Neuronal stem cell (in vitro differentiated cells): ENCODE measurements around the gene OFD1.
A peak's percentile ranks its signal among the peaks of the same experiment; 100 is the strongest.

ENCODE experiments used
- DNase-seq: peaks from one replicate; pipeline ENCODE4 v3.0.0-alpha.2; 2013; ENCODE audit warnings: low spot score
- H2AFZ ChIP-seq: one replicate; pipeline ENCODE4 v1.6.1; 2013; ENCODE audit warnings: mild to moderate bottlenecking, low read length, inconsistent platforms
- H2AK5ac ChIP-seq: 2 replicates; pipeline ENCODE4 v1.6.1; 2013; ENCODE audit warnings: low read depth, mild to moderate bottlenecking, inconsistent platforms, low read length, moderate library complexity, mixed read lengths
- H2BK120ac ChIP-seq: 2 replicates; pipeline ENCODE4 v1.6.1; 2013; ENCODE audit warnings: low read depth, mild to moderate bottlenecking, inconsistent platforms, low read length, moderate library complexity, mixed read lengths
- H2BK12ac ChIP-seq: one replicate; pipeline ENCODE4 v1.6.1; 2013; ENCODE audit warnings: low read length, inconsistent platforms
- H2BK15ac ChIP-seq: 2 replicates; pipeline ENCODE4 v1.6.1; 2013; ENCODE audit warnings: mild to moderate bottlenecking, low read length, inconsistent platforms, mixed read lengths
- H2BK5ac ChIP-seq: one replicate; pipeline ENCODE4 v1.6.1; 2013; ENCODE audit warnings: inconsistent platforms, mild to moderate bottlenecking, low read length, moderate library complexity
- H3K14ac ChIP-seq: one replicate; pipeline ENCODE4 v1.6.1; 2013; ENCODE audit warnings: low read length, inconsistent platforms
- H3K18ac ChIP-seq: 2 replicates; pipeline ENCODE4 v1.6.1; 2013; ENCODE audit warnings: low read length, inconsistent platforms
- H3K23ac ChIP-seq: 2 replicates; pipeline ENCODE4 v1.6.1; 2013; ENCODE audit warnings: low read depth, mild to moderate bottlenecking, mixed read lengths, low read length, inconsistent platforms; ENCODE audit not compliant: poor library complexity
- H3K27ac ChIP-seq: replicated peaks from 3 replicates; pipeline ENCODE4 v1.5.1; 2013; ENCODE audit warnings: low read length, inconsistent platforms
- H3K27me3 ChIP-seq, 3 experiments: 2 replicates each; pipeline ENCODE4 v1.6.1; 2013; ENCODE audit warnings: low read length in 3 of 3, mild to moderate bottlenecking in 2 of 3, inconsistent platforms in 1 of 3, low read depth in 1 of 3, mixed read lengths in 1 of 3, moderate library complexity in 1 of 3; ENCODE audit not compliant: control insufficient read depth in 3 of 3, insufficient read depth in 3 of 3
- H3K36me3 ChIP-seq, 2 donors: replicated peaks in 1 of 2; 2 replicates each; pipeline ENCODE4 v1.6.1; 2013; ENCODE audit warnings: low read length in 2 of 2; ENCODE audit not compliant: control insufficient read depth in 2 of 2, insufficient read depth in 2 of 2
- H3K4ac ChIP-seq: 2 replicates; pipeline ENCODE4 v1.6.1; 2013; ENCODE audit warnings: inconsistent platforms, mild to moderate bottlenecking, low read length, moderate library complexity
- H3K4me1 ChIP-seq, 2 donors: 1 replicate in 1 of 2; 2 replicates in 1 of 2; pipeline ENCODE4 v1.6.1; 2013; ENCODE audit warnings: low read length in 2 of 2, low read depth in 1 of 2; ENCODE audit not compliant: control insufficient read depth in 2 of 2, insufficient read depth in 1 of 2
- H3K4me2 ChIP-seq: one replicate; pipeline ENCODE4 v1.6.1; 2013; ENCODE audit warnings: mild to moderate bottlenecking, low read length, inconsistent platforms; ENCODE audit not compliant: insufficient read depth, poor library complexity, severe bottlenecking
- H3K4me3 ChIP-seq, 2 donors: 2 replicates each; pipeline ENCODE4 v1.5.1; 2013; ENCODE audit warnings: low read length in 2 of 2, mild to moderate bottlenecking in 2 of 2, inconsistent platforms in 1 of 2, moderate library complexity in 1 of 2
- H3K79me1 ChIP-seq: one replicate; pipeline ENCODE4 v1.6.1; 2013; ENCODE audit warnings: low read depth, mild to moderate bottlenecking, inconsistent platforms, low read length, moderate library complexity
- H3K9ac ChIP-seq: one replicate; pipeline ENCODE4 v1.6.1; 2013; ENCODE audit warnings: mild to moderate bottlenecking, low read depth, low read length, inconsistent platforms; ENCODE audit not compliant: poor library complexity
- H3K9me3 ChIP-seq, 2 donors: replicated peaks in 1 of 2; 2 replicates each; pipeline versions ENCODE3 to v1.6.1; 2013; ENCODE audit warnings: low read length in 2 of 2, mild to moderate bottlenecking in 2 of 2, inconsistent platforms in 1 of 2, low read depth in 1 of 2, mixed read lengths in 1 of 2, moderate library complexity in 1 of 2; ENCODE audit not compliant: control insufficient read depth in 2 of 2, insufficient read depth in 1 of 2
- H4K8ac ChIP-seq: one replicate; pipeline ENCODE4 v1.6.1; 2013; ENCODE audit warnings: low read depth, mild to moderate bottlenecking, inconsistent platforms, low read length, moderate library complexity
- H4K91ac ChIP-seq: one replicate; pipeline ENCODE4 v1.6.1; 2013; ENCODE audit warnings: low read length, low read depth, mild to moderate bottlenecking, inconsistent platforms; ENCODE audit not compliant: poor library complexity
- WGBS, 2 donors: extraction: QIAGEN DNeasy Blood & Tissue Kit; methylation state at CpG; one replicate each; pipeline ENCODE4 v1.1.7; 2013; ENCODE audit warnings: missing lambda C conversion rate in 2 of 2, mixed read lengths in 1 of 2; ENCODE audit not compliant: insufficient read length in 2 of 2, insufficient replicate concordance in 1 of 2; ENCODE audit errors: extremely low coverage in 2 of 2; 5-methylcytosine and 5-hydroxymethylcytosine counted together

OFD1 gene

GRCh38 chrX:13816643-13817627, 82.4 kb downstream of the OFD1 start, which contains the start of gene GPM6B:
GPM6B (minus strand) TSS chrX:13817093; CDS start chrX:13816904, 189 bp downstream.
- Histone ChIP-seq H4K8ac (no peak within 1 kb of the TSS), H3K14ac (no peak within 1 kb of the TSS), H2BK15ac (no peak within 1 kb of the TSS), H3K9ac (no peak within 1 kb of the TSS), H3K27me3 (no peaks in the 10 kb centered on the region), H4K91ac (no peak within 1 kb of the TSS), H3K4me2 (peak within 1 kb of the TSS; percentile 34), H3K27ac (peak within 1 kb of the TSS; percentile 51), H2BK12ac (no peak within 1 kb of the TSS), H3K4ac (no peak within 1 kb of the TSS), H2BK120ac (no peak within 1 kb of the TSS), H3K79me1 (no peaks in the 10 kb centered on the region), H3K18ac (no peak within 1 kb of the TSS), H2BK5ac (no peak within 1 kb of the TSS), H3K23ac (no peak within 1 kb of the TSS), H3K36me3 (peaks cover 0 to 3% of the 10 kb centered on the region in 2 donors), H2AK5ac (no peak within 1 kb of the TSS), H2AFZ (peak within 1 kb of the TSS; percentile 43), H3K4me3 (peak within 1 kb of the TSS; percentile 49 to 68), H3K9me3 (no peaks in the 10 kb centered on the region), H3K4me1 (peaks cover 2 to 7% of the 10 kb centered on the region in 2 donors)
- DNase-seq: peak; percentile 15
- WGBS, 2 donors: no CpG with 5 or more reads among the region's 19 CpGs
